ENCODE results near the gene TMEM88. TPM values are rescaled to one million over a fixed set of nuclear protein-coding genes. Genes with fewer than 3 reads are reported as not detected.

The TMEM88 gene
- total and polyA plus RNA-seq, 2 of the 13 experiments (the other 11 are each of a cell fraction or from before 2014, with no cell fraction given) = 0.31 to 0.66 TPM

- TF ChIP-seq ZNF775 (CRISPR knock-in tag; IDR thresholded peaks at IDR 0.05; ENCODE audit: borderline replicate concordance) = no peak
- TF ChIP-seq HNF1A (IDR thresholded peaks at IDR 0.05; ENCODE audit: low read depth) = no peak
- TF ChIP-seq HNF1A (CRISPR knock-in tag; IDR thresholded peaks at IDR 0.05; ENCODE audit: borderline replicate concordance) = no peak
- TF ChIP-seq HOXA5 (CRISPR knock-in tag; IDR thresholded peaks at IDR 0.05) = 0 out of 2 replicates have a peak, but pooled peaks have one; percentile 29
- no peak for TF ChIP-seq ZMAT3 (CRISPR knock-in tag; conservative IDR thresholded peaks at IDR 0.05)
- no peak for TF ChIP-seq ZNF430 (CRISPR knock-in tag; IDR thresholded peaks at IDR 0.05)
- TF ChIP-seq MYC (CRISPR knock-in tag; IDR thresholded peaks at IDR 0.05; ENCODE audit: borderline replicate concordance) = no peak
- no peak; the same call in 1 of the 2 replicates for TF ChIP-seq GABPB1 (CRISPR knock-in tag; IDR thresholded peaks at IDR 0.05)
- TF ChIP-seq, protein P1, sequence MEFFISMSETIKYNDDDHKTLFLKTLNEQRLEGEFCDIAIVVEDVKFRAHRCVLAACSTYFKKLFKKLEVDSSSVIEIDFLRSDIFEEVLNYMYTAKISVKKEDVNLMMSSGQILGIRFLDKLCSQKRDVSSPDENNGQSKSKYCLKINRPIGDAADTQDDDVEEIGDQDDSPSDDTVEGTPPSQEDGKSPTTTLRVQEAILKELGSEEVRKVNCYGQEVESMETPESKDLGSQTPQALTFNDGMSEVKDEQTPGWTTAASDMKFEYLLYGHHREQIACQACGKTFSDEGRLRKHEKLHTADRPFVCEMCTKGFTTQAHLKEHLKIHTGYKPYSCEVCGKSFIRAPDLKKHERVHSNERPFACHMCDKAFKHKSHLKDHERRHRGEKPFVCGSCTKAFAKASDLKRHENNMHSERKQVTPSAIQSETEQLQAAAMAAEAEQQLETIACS (CRISPR knock-in tag; IDR thresholded peaks at IDR 0.05) = no peak
- no peak for TF ChIP-seq ZNF784 (CRISPR knock-in tag; IDR thresholded peaks at IDR 0.05; ENCODE audit: borderline replicate concordance)
- TF ChIP-seq ZNF333 (CRISPR knock-in tag; IDR thresholded peaks at IDR 0.05; ENCODE audit: borderline replicate concordance) = no peak
- TF ChIP-seq MXI1 (IDR thresholded peaks at IDR 0.05; ENCODE audit: borderline replicate concordance, low read depth, low read length) = no peak
- no peak for TF ChIP-seq MEF2D (CRISPR knock-in tag; IDR thresholded peaks at IDR 0.05)
- no peak for TF ChIP-seq CBX5 (CRISPR knock-in tag; IDR thresholded peaks at IDR 0.05; ENCODE audit: borderline replicate concordance)
- peak; percentile 15 for TF ChIP-seq TEAD3 (CRISPR knock-in tag; optimal IDR thresholded peaks at IDR 0.05; ENCODE audit: borderline replicate concordance)
- peak; percentile 83 for TF ChIP-seq HIC2 (CRISPR knock-in tag; IDR thresholded peaks at IDR 0.05; ENCODE audit: low read depth)
- no peak for TF ChIP-seq ZNF75D (CRISPR knock-in tag; IDR thresholded peaks at IDR 0.05; ENCODE audit: borderline replicate concordance)
- TF ChIP-seq ZNF281 (CRISPR knock-in tag; IDR thresholded peaks at IDR 0.05; ENCODE audit: borderline replicate concordance) = peak; percentile 24; the same call in 1 of the 2 replicates
These were observed 34.5 kb downstream of the TMEM88 start (continued) for GRCh38 chr17:7889166-7889955.

Measured in HepG2 (cell line).